H9 (cell line): Measurements from ENCODE around the gene SLC25A31. TPM values are rescaled to one million over a fixed set of nuclear protein-coding genes. Genes with fewer than 3 reads are reported as not detected.

Experiments
- DNase-seq: peaks from one replicate; pipeline ENCODE4 v3.0.0-alpha.2; 2017
- H2AFZ ChIP-seq: one replicate; pipeline ENCODE4 v1.6.1; 2013; ENCODE audit warnings: mild to moderate bottlenecking, low read length, control low read depth, moderate library complexity
- H2AK5ac ChIP-seq: 2 replicates; pipeline ENCODE4 v1.6.1; 2013; ENCODE audit warnings: low read length, control low read depth, mixed read lengths; ENCODE audit not compliant: insufficient read length
- H2BK120ac ChIP-seq: one replicate; pipeline ENCODE4 v1.6.1; 2013; ENCODE audit warnings: low read depth, mild to moderate bottlenecking, low read length, control low read depth, inconsistent platforms; ENCODE audit not compliant: poor library complexity, severe bottlenecking
- H2BK12ac ChIP-seq: 2 replicates; pipeline ENCODE4 v1.6.1; 2013; ENCODE audit warnings: low read length, control low read depth, mixed read lengths, low read depth; ENCODE audit not compliant: insufficient read length
- H2BK15ac ChIP-seq: 2 replicates; pipeline ENCODE4 v1.6.1; 2013; ENCODE audit warnings: low read depth, low read length, control low read depth
- H2BK20ac ChIP-seq: one replicate; pipeline ENCODE4 v1.6.1; 2013; ENCODE audit warnings: low read depth, mild to moderate bottlenecking, low read length, control low read depth, inconsistent platforms; ENCODE audit not compliant: poor library complexity, severe bottlenecking
- H2BK5ac ChIP-seq: 2 replicates; pipeline ENCODE4 v1.6.1; 2013; ENCODE audit warnings: low read length, control low read depth, mixed read lengths; ENCODE audit not compliant: insufficient read length
- H3K14ac ChIP-seq: 2 replicates; pipeline ENCODE4 v1.6.1; 2013; ENCODE audit warnings: low read length, control low read depth; ENCODE audit not compliant: insufficient read depth
- H3K18ac ChIP-seq: 2 replicates; pipeline ENCODE4 v1.6.1; 2013; ENCODE audit warnings: low read depth, mild to moderate bottlenecking, mixed read lengths, low read length, control low read depth; ENCODE audit not compliant: insufficient read length
- H3K23ac ChIP-seq: 2 replicates; pipeline ENCODE4 v1.6.1; 2013; ENCODE audit warnings: low read length, control low read depth, mixed read lengths, low read depth; ENCODE audit not compliant: insufficient read length
- H3K23me2 ChIP-seq: 2 replicates; pipeline ENCODE4 v1.6.1; 2013; ENCODE audit warnings: low read depth, mild to moderate bottlenecking, mixed read lengths, low read length, control low read depth; ENCODE audit not compliant: insufficient read length, poor library complexity, severe bottlenecking
- H3K27ac ChIP-seq: 2 replicates; pipeline ENCODE4 v1.5.1; 2013; ENCODE audit warnings: low read length, control low read depth, mixed read lengths, low read depth; ENCODE audit not compliant: insufficient read length
- H3K27me3 ChIP-seq: 2 replicates; pipeline ENCODE4 v1.6.1; 2013; ENCODE audit warnings: low read length, control low read depth, inconsistent platforms; ENCODE audit not compliant: insufficient read depth
- H3K4ac ChIP-seq: 2 replicates; pipeline ENCODE4 v1.6.1; 2013; ENCODE audit warnings: low read depth, mild to moderate bottlenecking, control low read depth, inconsistent platforms, low read length, moderate library complexity
- H3K4me1 ChIP-seq: 2 replicates; pipeline ENCODE4 v1.6.1; 2013; ENCODE audit warnings: low read length, control low read depth, inconsistent platforms; ENCODE audit not compliant: insufficient read depth
- H3K4me2 ChIP-seq: 2 replicates; pipeline ENCODE4 v1.6.1; 2013; ENCODE audit warnings: low read length, control low read depth, mixed read lengths; ENCODE audit not compliant: insufficient read length, insufficient read depth
- H3K56ac ChIP-seq: 2 replicates; pipeline ENCODE4 v1.6.1; 2013; ENCODE audit warnings: low read depth, mild to moderate bottlenecking, mixed read lengths, low read length, control low read depth; ENCODE audit not compliant: insufficient read length
- H3K79me1 ChIP-seq: 2 replicates; pipeline ENCODE4 v1.6.1; 2013; ENCODE audit warnings: low read depth, mild to moderate bottlenecking, moderate library complexity, low read length, control low read depth, inconsistent platforms; ENCODE audit not compliant: insufficient read depth, poor library complexity, severe bottlenecking
- H3K79me2 ChIP-seq: 2 replicates; pipeline ENCODE4 v1.6.1; 2013; ENCODE audit warnings: low read length, control low read depth, inconsistent platforms; ENCODE audit not compliant: insufficient read depth
- H3K9ac ChIP-seq: 2 replicates; pipeline ENCODE4 v1.6.1; 2013; ENCODE audit warnings: low read length, control low read depth, mixed read lengths; ENCODE audit not compliant: insufficient read length; ENCODE audit errors: extremely low read depth
- H3K9me3 ChIP-seq: one replicate; pipeline ENCODE4 v1.6.1; 2013; ENCODE audit warnings: low read depth, low read length, inconsistent platforms; ENCODE audit not compliant: control insufficient read depth
- H3T11ph ChIP-seq: one replicate; pipeline ENCODE4 v1.6.1; 2013; ENCODE audit warnings: mild to moderate bottlenecking, low read length, control low read depth, inconsistent platforms
- H4K20me1 ChIP-seq: one replicate; pipeline ENCODE4 v1.6.1; 2013; ENCODE audit not compliant: control insufficient read depth, insufficient read length, insufficient read depth
- H4K5ac ChIP-seq: 2 replicates; pipeline ENCODE4 v1.6.1; 2013; ENCODE audit warnings: low read depth, mild to moderate bottlenecking, mixed read lengths, low read length, control low read depth; ENCODE audit not compliant: insufficient read length
- H4K8ac ChIP-seq: replicated peaks from 2 replicates; pipeline ENCODE4 v1.6.1; 2013; ENCODE audit warnings: low read length, control low read depth, mixed read lengths, low read depth; ENCODE audit not compliant: insufficient read length
- H4K91ac ChIP-seq: 2 replicates; pipeline ENCODE4 v1.6.1; 2013; ENCODE audit warnings: low read depth, mild to moderate bottlenecking, moderate library complexity, mixed read lengths, low read length, control low read depth; ENCODE audit not compliant: insufficient read length
- H3K27ac Mint-ChIP-seq, 3 experiments: 2 replicates in 2 of 3; 3 replicates in 1 of 3; pipeline ENCODE4 v1.8.0; 2020 to 2021; ENCODE audit warnings: mixed read lengths in 3 of 3, mild to moderate bottlenecking in 1 of 3, moderate library complexity in 1 of 3
- H3K27me3 Mint-ChIP-seq: 2 replicates; pipeline ENCODE4 v1.8.0; 2021; ENCODE audit warnings: low read depth, mild to moderate bottlenecking, moderate library complexity, mixed read lengths
- H3K36me3 Mint-ChIP-seq, 3 experiments: 2 replicates in 2 of 3; 3 replicates in 1 of 3; pipeline ENCODE4 v1.8.0; 2020 to 2021; ENCODE audit warnings: low read depth in 3 of 3, mixed read lengths in 3 of 3; ENCODE audit not compliant: insufficient read depth in 1 of 3
- H3K4me1 Mint-ChIP-seq, 2 experiments: 2 replicates each; pipeline ENCODE4 v1.8.0; 2020; ENCODE audit warnings: mixed read lengths in 2 of 2
- H3K4me3 Mint-ChIP-seq, 2 experiments: 2 replicates in 1 of 2; 3 replicates in 1 of 2; pipeline ENCODE4 v1.8.0; 2020 to 2021; ENCODE audit warnings: mild to moderate bottlenecking in 2 of 2, mixed read lengths in 2 of 2, moderate library complexity in 1 of 2
- H3K9me3 Mint-ChIP-seq, 2 experiments: 2 replicates in 1 of 2; 3 replicates in 1 of 2; pipeline ENCODE4 v1.8.0; 2020; ENCODE audit warnings: mild to moderate bottlenecking in 2 of 2, mixed read lengths in 2 of 2, moderate library complexity in 1 of 2
- WGBS: extraction: QIAGEN DNeasy Blood & Tissue Kit; methylation state at CpG from one replicate; pipeline ENCODE4 v1.1.7; 2013; ENCODE audit warnings: missing lambda C conversion rate, low lambda C conversion rate, mixed read lengths; ENCODE audit not compliant: insufficient read length; ENCODE audit errors: extremely low coverage; 5-methylcytosine and 5-hydroxymethylcytosine counted together
- total RNA-seq: library from RNA; stranded (reverse); gene quantifications from 2 replicates; pipeline ENCODE4 v1.2.1, GENCODE V29; 2021
- TF ChIP-seq, protein P1 (sequence below): fragments of 200-600 bp; sonication (generic); conservative IDR thresholded peaks from 3 replicates; pipeline ENCODE4 v1.8.0; 2021; ENCODE audit warnings: antibody characterized with exemption, mild to moderate bottlenecking

The SLC25A31 gene
- total RNA-seq, 1 experiment from 2014 or later: not detected

DNA sequence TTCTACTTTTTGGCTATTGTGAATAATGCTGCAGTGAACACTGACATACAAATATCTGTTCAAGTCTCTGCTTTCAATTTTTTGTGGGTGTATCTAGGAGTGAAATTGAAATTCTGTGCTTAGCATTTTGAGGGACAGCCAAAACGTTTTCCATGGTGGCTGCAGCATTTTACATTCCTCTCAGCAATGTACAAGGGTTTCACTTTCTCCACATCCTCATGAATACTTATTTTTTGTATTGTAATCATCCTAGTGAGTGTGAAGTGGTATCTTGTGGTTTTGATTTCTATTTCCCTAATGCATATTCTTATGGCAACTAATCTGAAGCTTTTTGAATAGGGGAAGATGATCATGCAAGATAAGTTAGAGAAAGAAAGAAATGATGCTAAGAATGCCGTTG lies 92.2 kb downstream of the SLC25A31 start:
- H3T11ph ChIP-seq: no peak overlapping the region
- no peak overlapping the region for H4K8ac ChIP-seq
- DNase-seq: no peak
- no peak overlapping the region for H3K9ac ChIP-seq
- peaks cover 2 to 3% of the 10 kb centered on the region in 2 experiments for H3K4me1 Mint-ChIP-seq
- no peaks in the 10 kb centered on the region for H3K27me3 ChIP-seq
- H4K91ac ChIP-seq: no peak overlapping the region
- no peaks in the 10 kb centered on the region for H3K79me2 ChIP-seq
- H3K9me3 ChIP-seq: no peaks in the 10 kb centered on the region
- H2AFZ ChIP-seq: no peak overlapping the region
- no peak overlapping the region for H3K27ac Mint-ChIP-seq
- no peaks in the 10 kb centered on the region for H3K9me3 Mint-ChIP-seq
- no peaks in the 10 kb centered on the region for H3K27me3 Mint-ChIP-seq
- H4K5ac ChIP-seq: no peak overlapping the region
- H3K14ac ChIP-seq: no peak overlapping the region
- no CpG with 5 or more reads among the region's 2 CpGs for WGBS
- no peaks in the 10 kb centered on the region; a peak in 1 of 7 replicates for H3K36me3 Mint-ChIP-seq
- no peak overlapping the region for H2BK120ac ChIP-seq
- no peak overlapping the region for H3K18ac ChIP-seq
- H3K79me1 ChIP-seq: no peaks in the 10 kb centered on the region
- no peaks in the 10 kb centered on the region for H3K23me2 ChIP-seq
- H3K27ac ChIP-seq: no peak overlapping the region
- TF ChIP-seq, protein P1, sequence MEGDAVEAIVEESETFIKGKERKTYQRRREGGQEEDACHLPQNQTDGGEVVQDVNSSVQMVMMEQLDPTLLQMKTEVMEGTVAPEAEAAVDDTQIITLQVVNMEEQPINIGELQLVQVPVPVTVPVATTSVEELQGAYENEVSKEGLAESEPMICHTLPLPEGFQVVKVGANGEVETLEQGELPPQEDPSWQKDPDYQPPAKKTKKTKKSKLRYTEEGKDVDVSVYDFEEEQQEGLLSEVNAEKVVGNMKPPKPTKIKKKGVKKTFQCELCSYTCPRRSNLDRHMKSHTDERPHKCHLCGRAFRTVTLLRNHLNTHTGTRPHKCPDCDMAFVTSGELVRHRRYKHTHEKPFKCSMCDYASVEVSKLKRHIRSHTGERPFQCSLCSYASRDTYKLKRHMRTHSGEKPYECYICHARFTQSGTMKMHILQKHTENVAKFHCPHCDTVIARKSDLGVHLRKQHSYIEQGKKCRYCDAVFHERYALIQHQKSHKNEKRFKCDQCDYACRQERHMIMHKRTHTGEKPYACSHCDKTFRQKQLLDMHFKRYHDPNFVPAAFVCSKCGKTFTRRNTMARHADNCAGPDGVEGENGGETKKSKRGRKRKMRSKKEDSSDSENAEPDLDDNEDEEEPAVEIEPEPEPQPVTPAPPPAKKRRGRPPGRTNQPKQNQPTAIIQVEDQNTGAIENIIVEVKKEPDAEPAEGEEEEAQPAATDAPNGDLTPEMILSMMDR: no peak
- H4K20me1 ChIP-seq: no peaks in the 10 kb centered on the region
- no peak overlapping the region for H2BK15ac ChIP-seq
- no peak overlapping the region for H3K4ac ChIP-seq
- H2AK5ac ChIP-seq: no peak overlapping the region
- H3K4me1 ChIP-seq: no peaks in the 10 kb centered on the region
- no peak overlapping the region for H3K4me2 ChIP-seq
- H2BK5ac ChIP-seq: no peak overlapping the region
- H3K23ac ChIP-seq: no peak overlapping the region
- no peak overlapping the region for H3K4me3 Mint-ChIP-seq
- no peak overlapping the region for H2BK20ac ChIP-seq
- H3K56ac ChIP-seq: no peak overlapping the region
- H2BK12ac ChIP-seq: no peak overlapping the region

Other genes starting within 250 kb of the SLC25A31 start
- 10.7 and 11.4 TPM in 2 replicates for gene INTU, start 97.4 kb upstream of the SLC25A31 start, total RNA-seq
- 5.3 and 5.6 TPM in 2 replicates for gene HSPA4L, start 51.9 kb downstream of the SLC25A31 start, total RNA-seq
- 36.4 and 40.2 TPM in 2 replicates for gene PLK4, start 150.5 kb downstream of the SLC25A31 start, total RNA-seq
- gene MFSD8, start 234.8 kb downstream of the SLC25A31 start, total RNA-seq: 24.0 and 24.8 TPM in 2 replicates
- 16.3 and 16.5 TPM in 2 replicates for gene ABHD18, start 235.0 kb downstream of the SLC25A31 start, total RNA-seq